T-helper 1 cell treated with Interleukin-12 subunit alpha and Interleukin-12 subunit beta and Interleukin-4 antibody, amounts not matched to agents 30 ng/mL and 1 ng/mL, for 36 hours (primary cell): ENCODE results near the gene MADCAM1. TPM values are rescaled to one million over a fixed set of nuclear protein-coding genes. Genes with fewer than 3 reads are reported as not detected.

Experiments used
- intact Hi-C: fragments of 100-400 bp; cut with micrococcal nuclease; formaldehyde crosslinking; loops from one replicate; pipeline ENCODE4 v1.15.1; 2024
- total RNA-seq: library from RNA; stranded (reverse); gene quantifications from 2 replicates; pipeline ENCODE4 v1.2.3, GENCODE V29; 2022

Gene MADCAM1
- total RNA-seq, 1 donor from 2014 or later, result 0.51 TPM

- intact Hi-C loops, result no loop called here
Measured at GRCh38 chr19:547836-548720, 51.8 kb downstream of the MADCAM1 start.

- intact Hi-C loops, result no loop called here
Measured at GRCh38 chr19:548886-549830, 52.9 kb downstream of the MADCAM1 start.

GRCh38 chr19:554817-555216 lies 58.5 kb downstream of the MADCAM1 start:
- intact Hi-C loops, result no loop called here

Other genes starting within 250 kb of the MADCAM1 start
- gene PLPP2, start 205.1 kb upstream of the MADCAM1 start, total RNA-seq, result 0.25 and 0.34 TPM in 2 replicates
- 25.4 and 28.3 TPM in 2 replicates for gene MIER2, start 151.7 kb upstream of the MADCAM1 start, total RNA-seq
- 0.12 TPM in 1 of 2 replicates, not detected in the other for gene C2CD4C, start 87.3 kb upstream of the MADCAM1 start, total RNA-seq
- not detected in 2 replicates for gene SHC2, start 35.5 kb upstream of the MADCAM1 start, total RNA-seq
- 22.0 and 23.6 TPM in 2 replicates for gene TPGS1, start 11.0 kb downstream of the MADCAM1 start, total RNA-seq
- gene CDC34, start 35.3 kb downstream of the MADCAM1 start, total RNA-seq, result 47.9 and 49.5 TPM in 2 replicates
- gene GZMM, start 47.6 kb downstream of the MADCAM1 start, total RNA-seq, result 84.1 and 86.2 TPM in 2 replicates
- 257 and 261 TPM in 2 replicates for gene BSG, start 76.1 kb downstream of the MADCAM1 start, total RNA-seq
- 2.3 and 2.5 TPM in 2 replicates for gene HCN2, start 93.4 kb downstream of the MADCAM1 start, total RNA-seq
- 62.7 and 63.4 TPM in 2 replicates for gene POLRMT, start 137.1 kb downstream of the MADCAM1 start, total RNA-seq
- 0.15 TPM in 1 of 2 replicates, not detected in the other for gene FGF22, start 143.4 kb downstream of the MADCAM1 start, total RNA-seq
- 80.2 and 85.2 TPM in 2 replicates for gene RNF126, start 166.7 kb downstream of the MADCAM1 start, total RNA-seq
- gene FSTL3, start 179.9 kb downstream of the MADCAM1 start, total RNA-seq, result 1.6 TPM in 2 replicates
- not detected in 2 replicates for gene PRSS57, start 199.0 kb downstream of the MADCAM1 start, total RNA-seq
- gene PALM, start 212.4 kb downstream of the MADCAM1 start, total RNA-seq, result not detected in 2 replicates